IPS-18a (cell line): Measurements from ENCODE around the gene GPX5.

Experiments
- H3K27ac ChIP-seq: one replicate; pipeline ENCODE4 v1.5.1; 2013; ENCODE audit warnings: low read length
- H3K27me3 ChIP-seq: one replicate; pipeline ENCODE4 v1.6.1; 2013; ENCODE audit warnings: mild to moderate bottlenecking, low read length; ENCODE audit not compliant: control insufficient read depth, insufficient read depth
- H3K36me3 ChIP-seq: one replicate; pipeline ENCODE4 v1.6.1; 2013; ENCODE audit warnings: low read depth, low read length; ENCODE audit not compliant: control insufficient read depth
- H3K4me1 ChIP-seq: one replicate; pipeline ENCODE4 v1.6.1; 2013; ENCODE audit warnings: low read depth, low read length; ENCODE audit not compliant: control insufficient read depth
- H3K4me3 ChIP-seq: one replicate; pipeline ENCODE4 v1.5.1; 2013; ENCODE audit warnings: low read length
- H3K9ac ChIP-seq: one replicate; pipeline ENCODE4 v1.6.1; 2013; ENCODE audit warnings: mild to moderate bottlenecking, low read length, moderate library complexity
- H3K9me3 ChIP-seq: one replicate; pipeline ENCODE4 v1.6.1; 2013; ENCODE audit warnings: low read depth, low read length; ENCODE audit not compliant: control insufficient read depth

The GPX5 gene

GRCh38 chr6:28517964-28518363 is 7.7 kb upstream of the GPX5 start:
- no peaks in the 10 kb centered on the region for H3K9me3 ChIP-seq
- no peaks in the 10 kb centered on the region for H3K27me3 ChIP-seq
- no peak overlapping the region for H3K9ac ChIP-seq
- no peaks in the 10 kb centered on the region for H3K36me3 ChIP-seq
- H3K27ac ChIP-seq, result no peak overlapping the region
- no peak overlapping the region for H3K4me3 ChIP-seq
- no peaks in the 10 kb centered on the region for H3K4me1 ChIP-seq

GRCh38 chr6:28522594-28523240 is 3.0 kb upstream of the GPX5 start:
- Histone ChIP-seq H3K27ac (no peak overlapping the region), H3K9me3 (no peaks in the 10 kb centered on the region), H3K4me3 (no peak overlapping the region), H3K9ac (no peak overlapping the region), H3K4me1 (no peaks in the 10 kb centered on the region), H3K36me3 (no peaks in the 10 kb centered on the region), H3K27me3 (no peaks in the 10 kb centered on the region)

- no peaks in the 10 kb centered on the region for H3K9me3 ChIP-seq
- H3K4me3 ChIP-seq, result no peak overlapping the region
- no peak overlapping the region for H3K9ac ChIP-seq
- H3K27ac ChIP-seq, result no peak overlapping the region
- H3K27me3 ChIP-seq, result no peaks in the 10 kb centered on the region
- no peaks in the 10 kb centered on the region for H3K36me3 ChIP-seq
- H3K4me1 ChIP-seq, result no peaks in the 10 kb centered on the region
Observed at GRCh38 chr6:28523241-28523622, 2.4 kb upstream of the GPX5 start.

- Histone ChIP-seq H3K9ac (no peak overlapping the region), H3K4me1 (peaks cover 3% of the 10 kb centered on the region), H3K27ac (no peak overlapping the region), H3K4me3 (no peak overlapping the region), H3K36me3 (no peaks in the 10 kb centered on the region), H3K27me3 (no peaks in the 10 kb centered on the region), H3K9me3 (no peaks in the 10 kb centered on the region)
Observed at GRCh38 chr6:28530777-28531176, 5.1 kb downstream of the GPX5 start.

- Histone ChIP-seq H3K36me3 (no peaks in the 10 kb centered on the region), H3K27me3 (no peaks in the 10 kb centered on the region), H3K4me3 (no peak overlapping the region), H3K9me3 (no peaks in the 10 kb centered on the region), H3K4me1 (peaks cover 3% of the 10 kb centered on the region), H3K27ac (no peak overlapping the region), H3K9ac (no peak overlapping the region)
Observed at GRCh38 chr6:28531479-28532128, 5.9 kb downstream of the GPX5 start.

GRCh38 chr6:28534306-28534705 is 8.6 kb downstream of the GPX5 start:
- no peaks in the 10 kb centered on the region for H3K36me3 ChIP-seq
- no peak overlapping the region for H3K4me3 ChIP-seq
- no peaks in the 10 kb centered on the region for H3K27me3 ChIP-seq
- H3K4me1 ChIP-seq, result peaks cover 3% of the 10 kb centered on the region
- no peak overlapping the region for H3K27ac ChIP-seq
- H3K9ac ChIP-seq, result no peak overlapping the region
- no peaks in the 10 kb centered on the region for H3K9me3 ChIP-seq

GRCh38 chr6:28534875-28535274 is 9.2 kb downstream of the GPX5 start:
- Histone ChIP-seq H3K27ac (no peak overlapping the region), H3K36me3 (no peaks in the 10 kb centered on the region), H3K9me3 (no peaks in the 10 kb centered on the region), H3K4me3 (no peak overlapping the region), H3K4me1 (peaks cover 3% of the 10 kb centered on the region), H3K27me3 (no peaks in the 10 kb centered on the region), H3K9ac (no peak overlapping the region)

GRCh38 chr6:28537065-28537464 is 11.4 kb downstream of the GPX5 start:
- peak overlapping the region; percentile 65 for H3K27ac ChIP-seq
- peak overlapping the region; percentile 88 for H3K9ac ChIP-seq
- H3K4me3 ChIP-seq, result peak overlapping the region; percentile 84

GRCh38 chr6:28537509-28538140 is 11.9 kb downstream of the GPX5 start:
- Histone ChIP-seq H3K4me3 (peak overlapping the region; percentile 84), H3K27me3 (no peaks in the 10 kb centered on the region), H3K9me3 (no peaks in the 10 kb centered on the region), H3K27ac (no peak overlapping the region), H3K9ac (peak overlapping the region; percentile 88), H3K4me1 (no peaks in the 10 kb centered on the region), H3K36me3 (no peaks in the 10 kb centered on the region)

More at GRCh38 chr6:28537065-28537464, 11.4 kb downstream of the GPX5 start:
- Histone ChIP-seq H3K27me3 (no peaks in the 10 kb centered on the region), H3K9me3 (no peaks in the 10 kb centered on the region), H3K4me1 (no peaks in the 10 kb centered on the region), H3K36me3 (no peaks in the 10 kb centered on the region)

- Histone ChIP-seq H3K36me3 (no peaks in the 10 kb centered on the region), H3K4me3 (peak overlapping the region; percentile 67), H3K27me3 (no peaks in the 10 kb centered on the region), H3K9me3 (no peaks in the 10 kb centered on the region), H3K9ac (peak overlapping the region; percentile 51), H3K27ac (peak overlapping the region; percentile 8), H3K4me1 (peaks cover 8% of the 10 kb centered on the region)
Observed at GRCh38 chr6:28541996-28542395, 16.3 kb downstream of the GPX5 start.

GRCh38 chr6:28542440-28543296 is 17.0 kb downstream of the GPX5 start:
- H3K9ac ChIP-seq, result peak overlapping the region; percentile 51

More at GRCh38 chr6:28542440-28543296, 17.0 kb downstream of the GPX5 start:
- Histone ChIP-seq H3K27ac (peak overlapping the region; percentile 8), H3K27me3 (no peaks in the 10 kb centered on the region), H3K9me3 (no peaks in the 10 kb centered on the region), H3K4me3 (peak overlapping the region; percentile 67), H3K4me1 (peaks cover 8% of the 10 kb centered on the region), H3K36me3 (no peaks in the 10 kb centered on the region)
